SH-SY5Y (cell line): ENCODE results near the gene ARFGEF3.

ENCODE experiments used
- GATA2 ChIP-seq: IDR thresholded peaks from 2 replicates; pipeline ENCODE4 v1.6.1; 2011; ENCODE audit warnings: mild to moderate bottlenecking, low read depth, low read length
- GATA3 ChIP-seq: IDR thresholded peaks from 2 replicates; pipeline ENCODE4 v1.6.1; 2011; ENCODE audit warnings: low read depth, mild to moderate bottlenecking, low read length, moderate library complexity

DNA sequence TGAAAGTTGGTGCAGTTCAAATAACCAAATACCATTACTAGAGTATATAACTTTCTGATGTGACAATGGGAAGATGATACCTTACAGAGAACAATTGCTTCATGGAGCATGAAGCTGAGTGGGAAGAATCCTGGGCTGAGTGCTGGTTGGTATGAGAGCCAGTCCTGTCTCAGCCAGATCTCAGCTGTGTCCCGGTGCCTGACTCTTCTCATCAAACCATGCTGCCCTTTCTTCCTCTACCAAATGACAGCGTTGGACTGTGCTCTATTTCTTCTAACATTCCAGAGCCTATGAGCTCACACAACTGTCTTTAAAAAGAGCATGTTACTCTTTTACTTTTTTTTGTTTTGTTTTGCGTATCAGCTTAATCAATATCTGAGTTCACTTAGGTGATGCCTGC is 84.0 kb downstream of the ARFGEF3 start:
- TF ChIP-seq GATA3 (no peak), GATA2 (no peak)
